Neural cell (in vitro differentiated cells): ENCODE measurements around the gene NDST3. TPM values are rescaled to one million over a fixed set of nuclear protein-coding genes. Genes with fewer than 3 reads are reported as not detected.

Experiments used
- H2AFZ ChIP-seq: fragments of 200-600, 300-800 bp; sonication (generic), shearing (Covaris generic); 2 replicates; pipeline ENCODE4 v1.6.0; 2014; ENCODE audit warnings: low read depth, mild to moderate bottlenecking, antibody characterized with exemption, low read length, moderate library complexity
- H3F3A ChIP-seq: fragments of 200-600 bp; shearing (Covaris generic); 2 replicates; pipeline ENCODE4 v1.6.1; 2016; ENCODE audit warnings: mild to moderate bottlenecking, moderate library complexity, mixed read lengths, antibody characterized with exemption, low read length; ENCODE audit not compliant: insufficient read depth, poor library complexity, severe bottlenecking
- H3K27ac ChIP-seq: fragments of 200-600, 300-800 bp; sonication (generic), shearing (Covaris generic); 2 replicates; pipeline ENCODE4 v1.5.1; 2014; ENCODE audit warnings: mild to moderate bottlenecking, low read length, moderate library complexity
- H3K27me3 ChIP-seq: fragments of 300-800, 200-600 bp; sonication (generic), shearing (Covaris generic); 2 replicates; pipeline ENCODE4 v1.6.0; 2014; ENCODE audit warnings: mild to moderate bottlenecking, low read depth, low read length, moderate library complexity; ENCODE audit not compliant: insufficient read depth
- H3K36me3 ChIP-seq: fragments of 300-800, 200-600 bp; sonication (generic), shearing (Covaris generic); 2 replicates; pipeline ENCODE4 v1.5.1; 2014; ENCODE audit warnings: mild to moderate bottlenecking, antibody characterized with exemption, low read length, moderate library complexity; ENCODE audit not compliant: insufficient read depth
- H3K4me2 ChIP-seq: fragments of 300-800, 200-600 bp; sonication (generic), shearing (Covaris generic); 2 replicates; pipeline ENCODE4 v1.6.0; 2014; ENCODE audit warnings: mild to moderate bottlenecking, low read length
- H3K4me3 ChIP-seq: fragments of 300-800, 200-600 bp; sonication (generic), shearing (Covaris generic); 2 replicates; pipeline ENCODE4 v1.5.1; 2014; ENCODE audit warnings: mild to moderate bottlenecking, low read length, moderate library complexity
- H3K79me2 ChIP-seq: fragments of 200-600 bp; shearing (Covaris generic); replicated peaks from 2 replicates; pipeline ENCODE4 v1.6.0; 2014; ENCODE audit warnings: mild to moderate bottlenecking, low read length, moderate library complexity; ENCODE audit not compliant: insufficient read depth
- H3K9ac ChIP-seq: fragments of 300-800, 200-600 bp; sonication (generic), shearing (Covaris generic); 2 replicates; pipeline ENCODE4 v1.6.1; 2016; ENCODE audit warnings: mild to moderate bottlenecking, low read length, mixed read lengths
- H3K9me2 ChIP-seq: fragments of 200-600 bp; shearing (Covaris generic); 2 replicates; pipeline ENCODE4 v1.6.1; 2016; ENCODE audit warnings: mild to moderate bottlenecking, low read length, mixed read lengths; ENCODE audit not compliant: insufficient read depth
- H3K9me3 ChIP-seq: fragments of 200-600, 300-800 bp; sonication (generic), shearing (Covaris generic); 2 replicates; pipeline ENCODE4 v1.6.1; 2016; ENCODE audit warnings: mild to moderate bottlenecking, mixed run types, low read length, moderate library complexity, mixed read lengths
- H4K20me1 ChIP-seq: fragments of 200-600 bp; shearing (Covaris generic); 2 replicates; pipeline ENCODE4 v1.6.1; 2016; ENCODE audit warnings: mild to moderate bottlenecking, mixed run types; ENCODE audit not compliant: insufficient read depth
- CTCF ChIP-seq: fragments of 450-650 bp; IDR thresholded peaks from 2 replicates; pipeline ENCODE4 v1.5.1; 2014; ENCODE audit warnings: antibody characterized with exemption, mild to moderate bottlenecking, moderate library complexity; ENCODE audit not compliant: poor library complexity, severe bottlenecking
- EP300 ChIP-seq: fragments of 450-650 bp; conservative IDR thresholded peaks from 2 replicates; pipeline ENCODE4 v1.6.1; 2014; ENCODE audit warnings: antibody characterized with exemption, mild to moderate bottlenecking, moderate library complexity; ENCODE audit not compliant: poor library complexity, severe bottlenecking
- EZH2 ChIP-seq: fragments of 200-600, 300-800 bp; shearing (Covaris generic), sonication (generic); IDR thresholded peaks from 2 replicates; pipeline ENCODE4 v1.6.1; 2014; ENCODE audit warnings: antibody characterized with exemption, low read length, borderline replicate concordance, mild to moderate bottlenecking; ENCODE audit not compliant: insufficient read depth, poor library complexity, severe bottlenecking
- MXI1 ChIP-seq: fragments of 450-650 bp; conservative IDR thresholded peaks from 2 replicates; pipeline ENCODE4 v1.6.1; 2014; ENCODE audit warnings: antibody characterized with exemption, mild to moderate bottlenecking; ENCODE audit not compliant: poor library complexity, severe bottlenecking
- POLR2AphosphoS5 ChIP-seq: IDR thresholded peaks from 2 replicates; pipeline ENCODE4 v1.6.1; 2012
- RAD21 ChIP-seq: fragments of 450-650 bp; conservative IDR thresholded peaks from 2 replicates; pipeline ENCODE4 v1.6.1; 2014; ENCODE audit warnings: antibody characterized with exemption, mild to moderate bottlenecking, moderate library complexity
- REST ChIP-seq: IDR thresholded peaks from 2 replicates; pipeline ENCODE4 v1.6.1; 2012; ENCODE audit warnings: borderline replicate concordance
- SMC3 ChIP-seq: fragments of 450-650 bp; conservative IDR thresholded peaks from 2 replicates; pipeline ENCODE4 v1.6.1; 2014; ENCODE audit warnings: antibody characterized with exemption, mild to moderate bottlenecking, moderate library complexity; ENCODE audit not compliant: poor library complexity
- TAF1 ChIP-seq: IDR thresholded peaks from 2 replicates; pipeline ENCODE4 v1.6.1; 2012; ENCODE audit warnings: low read depth
- polyA plus RNA-seq: library from polyadenylated mRNA; depleted of rRNA; stranded (reverse); fragments of >200 nt; gene quantifications from 2 replicates; pipeline ENCODE4 v1.2.3, GENCODE V29; 2014

The NDST3 gene
- polyA plus RNA-seq, 1 donor from 2014 or later = 4.0 TPM

- Histone ChIP-seq H3F3A (no peaks in the 10 kb centered on the region), H3K79me2 (no peaks in the 10 kb centered on the region), H3K27ac (no peak overlapping the region), H4K20me1 (no peaks in the 10 kb centered on the region), H3K4me3 (no peak overlapping the region), H2AFZ (no peak overlapping the region), H3K9me3 (no peaks in the 10 kb centered on the region), H3K9me2 (no peaks in the 10 kb centered on the region), H3K27me3 (no peaks in the 10 kb centered on the region), H3K9ac (no peak overlapping the region), H3K36me3 (no peaks in the 10 kb centered on the region), H3K4me2 (no peak overlapping the region)
- TF ChIP-seq RAD21 (no peak), EP300 (peak; percentile 80), POLR2AphosphoS5 (peak; percentile 30)
These were observed 30.2 kb upstream of the NDST3 start for GRCh38 chr4:118004088-118004487.

- H4K20me1 ChIP-seq = no peaks in the 10 kb centered on the region
These were observed 28.4 kb upstream of the NDST3 start for GRCh38 chr4:118005883-118006282.

GRCh38 chr4:118012142-118012541 lies 22.1 kb upstream of the NDST3 start:
- H3K9me2 ChIP-seq = no peaks in the 10 kb centered on the region
- no peaks in the 10 kb centered on the region for H4K20me1 ChIP-seq
- H3K36me3 ChIP-seq = no peaks in the 10 kb centered on the region
- H3K4me3 ChIP-seq = no peak overlapping the region
- H3K27me3 ChIP-seq = no peaks in the 10 kb centered on the region
- no peaks in the 10 kb centered on the region for H3K9me3 ChIP-seq
- H3K27ac ChIP-seq = no peak overlapping the region
- H3K9ac ChIP-seq = no peak overlapping the region
- no peaks in the 10 kb centered on the region for H3K79me2 ChIP-seq
- no peak overlapping the region for H2AFZ ChIP-seq
- TF ChIP-seq CTCF = no peak
- no peak for TF ChIP-seq EP300
- TF ChIP-seq MXI1 = no peak
- TF ChIP-seq TAF1 = no peak
- no peak for TF ChIP-seq SMC3
- TF ChIP-seq RAD21 = no peak
- no peak for TF ChIP-seq POLR2AphosphoS5
- TF ChIP-seq REST = no peak
- no peak for TF ChIP-seq EZH2
- H3F3A ChIP-seq = no peaks in the 10 kb centered on the region
- H3K4me2 ChIP-seq = no peak overlapping the region

More at GRCh38 chr4:118005883-118006282, 28.4 kb upstream of the NDST3 start:
- no peaks in the 10 kb centered on the region for H3F3A ChIP-seq
- no peaks in the 10 kb centered on the region for H3K9me3 ChIP-seq
- H3K9ac ChIP-seq = no peak overlapping the region
- no peak overlapping the region for H3K4me2 ChIP-seq
- no peaks in the 10 kb centered on the region for H3K79me2 ChIP-seq
- no peak overlapping the region for H3K4me3 ChIP-seq
- TF ChIP-seq POLR2AphosphoS5 = no peak
- TF ChIP-seq MXI1 = no peak
- no peaks in the 10 kb centered on the region for H3K27me3 ChIP-seq
- H3K36me3 ChIP-seq = no peaks in the 10 kb centered on the region
- H3K27ac ChIP-seq = no peak overlapping the region
- H3K9me2 ChIP-seq = no peaks in the 10 kb centered on the region
- H2AFZ ChIP-seq = no peak overlapping the region
